HG03457 (cell line): ENCODE measurements around the gene INPP5A.
"Not testable (repeated sequence)": the region's sequence is repeated elsewhere in the genome, so short reads cannot be mapped to it uniquely, and the experiment has no call there.

Source experiments
- ATAC-seq: cut with Tn5 transposase; IDR thresholded peaks from one replicate; pipeline ENCODE4 v1.9.1; 2021; ENCODE audit warnings: moderate number of reproducible peaks; ENCODE audit not compliant: unreplicated experiment

The INPP5A gene

GRCh38 chr10:132700156-132701098 is 162.8 kb downstream of the INPP5A start:
- no peak for ATAC-seq

DNA sequence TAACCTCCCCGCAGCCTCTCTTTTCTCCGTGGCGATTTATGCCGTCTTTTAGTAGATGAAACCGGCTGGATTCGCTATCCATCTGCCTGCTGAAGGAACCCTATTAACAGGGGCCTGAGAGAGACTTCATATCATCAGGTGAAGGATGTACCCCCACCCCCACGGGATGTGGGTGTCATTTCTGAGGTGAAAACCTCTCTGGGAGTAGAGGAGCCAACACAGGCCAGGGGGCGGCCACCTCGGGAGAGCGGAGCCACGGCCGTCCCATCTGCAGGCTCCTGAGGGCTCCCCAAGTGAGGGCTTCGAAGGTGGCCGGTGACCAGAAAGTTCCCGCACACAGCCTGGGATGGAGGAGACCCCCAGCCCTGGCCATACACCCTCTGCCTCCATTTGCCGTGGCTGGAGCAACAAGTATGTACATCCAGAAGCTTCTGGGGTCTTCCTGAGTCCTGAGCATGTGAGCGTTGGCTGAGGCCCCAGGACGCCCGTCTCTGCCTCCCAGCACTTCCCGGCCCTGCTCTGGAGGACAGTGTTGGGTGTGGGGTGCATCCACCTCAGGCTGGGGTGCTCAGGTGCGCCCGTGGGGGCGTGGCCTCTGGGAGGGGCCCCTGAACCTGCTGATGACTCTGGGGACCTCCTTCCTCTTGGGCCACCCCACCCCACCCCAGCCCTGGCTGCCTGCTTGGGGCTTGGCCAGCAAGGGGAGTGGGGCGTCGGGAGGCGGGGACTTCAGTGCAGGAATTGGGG is 163.7 kb downstream of the INPP5A start:
- no peak for ATAC-seq

DNA sequence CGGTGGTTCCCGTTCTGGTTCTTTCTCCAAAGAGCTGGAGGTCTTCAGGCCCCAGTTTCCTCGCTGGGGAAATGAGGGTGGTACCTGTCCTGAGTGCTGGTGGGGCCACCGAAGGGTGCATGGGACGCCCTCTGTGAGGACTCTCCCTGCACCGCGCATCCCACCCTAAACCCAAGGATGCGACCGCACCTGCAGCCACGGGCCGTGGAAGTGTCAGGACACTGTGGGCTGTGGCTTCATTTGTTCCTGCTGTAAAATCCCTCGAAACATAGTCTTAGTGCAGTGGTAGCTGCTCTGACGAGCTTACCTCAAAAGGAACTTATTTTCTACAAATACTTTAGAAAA is 164.2 kb downstream of the INPP5A start:
- ATAC-seq, result no peak

- ATAC-seq, result no peak
These were observed 165.2 kb downstream of the INPP5A start for GRCh38 chr10:132702601-132703418.

GRCh38 chr10:132703419-132704007 is 165.9 kb downstream of the INPP5A start:
- ATAC-seq, result no peak

DNA sequence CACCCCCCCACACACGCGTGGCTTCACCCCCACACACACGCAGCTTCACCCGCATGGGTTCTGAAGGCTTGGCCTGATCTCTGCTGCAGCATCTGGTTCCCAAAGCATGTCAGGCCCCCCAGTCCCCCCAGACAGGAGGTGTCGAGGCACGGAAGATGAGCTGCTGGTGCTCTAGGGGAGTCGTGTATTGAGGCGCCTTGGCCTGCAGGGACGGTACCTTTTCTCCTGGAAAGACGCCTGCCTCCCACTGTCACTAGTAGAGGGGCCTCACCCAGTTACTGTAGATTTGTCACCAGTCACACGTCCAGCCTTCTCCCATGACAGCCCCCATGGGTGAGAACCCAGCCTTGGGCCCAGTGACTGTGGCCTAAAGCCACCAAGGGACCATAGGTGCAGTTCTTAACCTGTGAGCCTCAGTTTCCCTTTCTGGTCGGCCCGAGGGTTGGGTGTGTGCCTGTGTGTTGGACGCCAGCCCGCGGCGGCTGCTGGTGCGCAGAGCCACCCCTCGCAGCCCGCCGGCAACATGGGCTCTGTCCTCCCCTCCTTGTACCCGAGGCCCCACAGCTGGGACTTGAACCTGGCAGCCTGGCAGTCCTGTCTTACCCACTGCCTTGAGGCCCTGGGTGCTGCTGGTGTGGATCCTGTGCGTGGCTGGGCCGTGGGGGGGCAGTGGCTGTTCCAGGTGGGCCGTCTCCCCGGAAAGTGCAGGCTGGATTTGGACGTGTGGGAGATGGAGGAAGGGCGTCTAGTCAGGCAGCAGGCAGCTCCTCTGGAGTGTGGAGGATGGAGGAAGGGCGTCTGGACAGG is 166.6 kb downstream of the INPP5A start:
- ATAC-seq, result no peak

DNA sequence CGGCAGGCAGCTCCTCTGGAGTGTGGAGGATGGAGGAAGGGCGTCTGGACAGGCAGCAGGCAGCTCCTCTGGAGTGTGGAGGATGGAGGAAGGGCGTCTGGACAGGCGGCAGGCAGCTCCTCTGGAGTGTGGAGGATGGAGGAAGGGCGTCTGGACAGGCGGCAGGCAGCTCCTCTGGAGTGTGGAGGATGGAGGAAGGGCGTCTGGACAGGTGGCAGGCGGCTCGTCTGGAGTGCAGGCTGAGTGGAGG is 167.2 kb downstream of the INPP5A start:
- ATAC-seq, result not testable (repeated sequence)

- no peak for ATAC-seq
These were observed 167.6 kb downstream of the INPP5A start for GRCh38 chr10:132705173-132705572.

GRCh38 chr10:132705943-132706342 is 168.4 kb downstream of the INPP5A start:
- no peak for ATAC-seq

DNA sequence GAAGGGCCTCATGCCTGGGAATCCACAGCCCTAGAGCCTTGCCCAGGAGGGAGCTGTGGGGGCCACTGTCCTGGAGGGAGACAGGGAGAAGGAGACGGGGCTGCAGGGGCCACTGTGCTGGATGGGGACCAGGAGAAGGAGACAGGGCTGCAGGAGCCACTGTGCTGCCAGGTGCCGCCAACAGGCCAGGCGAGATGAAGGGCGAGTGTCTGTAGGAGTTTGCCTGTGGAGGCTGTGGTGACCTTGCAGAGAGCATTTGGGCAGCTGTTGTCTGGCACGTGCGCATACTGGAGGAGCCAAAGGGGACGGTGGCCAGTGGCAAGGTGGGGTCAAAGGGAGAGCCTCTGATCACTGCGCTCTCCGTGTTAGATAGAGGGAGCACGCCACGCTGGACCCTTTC is 169.1 kb downstream of the INPP5A start:
- no peak for ATAC-seq

DNA sequence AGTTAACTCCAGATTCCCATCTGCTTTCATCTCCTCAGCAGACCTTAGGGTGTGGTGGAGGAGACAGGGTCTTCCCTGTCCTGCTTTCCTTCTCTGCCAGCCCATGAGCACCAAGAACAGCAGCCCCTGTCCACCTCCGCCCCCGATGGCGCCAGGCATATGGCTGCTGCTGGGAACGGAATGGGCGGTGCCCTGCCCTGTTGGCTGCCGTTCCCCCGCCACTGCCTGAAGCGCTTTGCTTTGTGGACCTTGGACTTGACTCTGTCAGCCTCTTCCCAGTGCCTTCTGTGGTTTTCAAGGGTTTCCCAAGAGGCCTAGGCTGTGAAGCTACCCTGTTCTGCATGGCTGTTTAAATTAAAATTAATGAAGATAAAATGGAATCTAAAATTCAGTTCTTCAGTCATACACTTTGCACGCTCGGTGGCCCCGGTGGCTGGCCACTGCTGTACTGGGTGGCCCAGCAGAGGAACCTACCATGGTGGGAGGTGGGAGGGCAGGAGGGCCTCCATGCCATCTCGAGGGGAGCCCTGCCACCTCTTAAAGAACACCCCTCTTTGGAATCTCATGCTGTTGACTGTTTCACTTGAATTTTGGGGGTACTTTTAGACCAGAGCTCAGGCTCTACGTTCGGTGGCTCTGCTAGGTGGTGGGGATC is 169.7 kb downstream of the INPP5A start:
- ATAC-seq, result no peak

DNA sequence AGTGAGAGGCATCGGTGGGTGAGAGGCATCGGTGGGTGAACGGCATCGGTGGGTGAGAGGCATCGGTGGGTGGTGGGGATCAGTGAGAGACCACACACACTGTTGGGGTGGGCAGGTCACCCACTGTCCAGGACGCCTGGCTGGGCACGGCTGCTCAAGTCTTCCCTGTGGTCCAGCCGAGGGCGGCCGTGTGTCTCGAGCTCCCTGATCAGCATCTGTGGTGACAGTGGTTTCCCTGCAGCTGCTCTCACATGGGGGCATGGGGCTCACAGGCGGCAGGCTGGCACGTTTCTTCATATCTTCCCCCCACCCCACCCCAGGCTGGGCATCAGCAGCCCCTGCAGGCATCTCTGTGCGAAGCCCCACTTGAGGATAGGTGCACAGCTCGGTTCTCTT is 170.2 kb downstream of the INPP5A start:
- no peak for ATAC-seq

DNA sequence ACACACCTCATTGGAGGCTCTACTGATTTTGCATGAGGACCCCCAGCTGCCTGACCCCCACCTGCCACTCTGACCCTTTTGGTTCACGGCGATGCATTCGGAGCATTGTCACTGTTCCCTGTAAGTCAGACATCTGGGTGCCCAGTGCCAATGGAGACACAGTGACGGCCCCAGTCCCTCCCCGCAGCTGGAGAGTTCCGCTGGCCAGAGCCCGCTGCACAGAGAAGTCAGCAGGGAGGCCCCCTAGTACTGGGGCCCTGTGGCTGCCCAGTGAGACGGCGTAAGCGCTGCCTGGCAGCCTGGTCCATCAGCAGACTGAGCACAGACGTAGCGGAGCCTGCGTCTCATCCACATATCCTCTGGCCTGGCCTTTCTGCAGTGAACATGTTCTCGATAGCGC is 170.9 kb downstream of the INPP5A start:
- ATAC-seq, result no peak

DNA sequence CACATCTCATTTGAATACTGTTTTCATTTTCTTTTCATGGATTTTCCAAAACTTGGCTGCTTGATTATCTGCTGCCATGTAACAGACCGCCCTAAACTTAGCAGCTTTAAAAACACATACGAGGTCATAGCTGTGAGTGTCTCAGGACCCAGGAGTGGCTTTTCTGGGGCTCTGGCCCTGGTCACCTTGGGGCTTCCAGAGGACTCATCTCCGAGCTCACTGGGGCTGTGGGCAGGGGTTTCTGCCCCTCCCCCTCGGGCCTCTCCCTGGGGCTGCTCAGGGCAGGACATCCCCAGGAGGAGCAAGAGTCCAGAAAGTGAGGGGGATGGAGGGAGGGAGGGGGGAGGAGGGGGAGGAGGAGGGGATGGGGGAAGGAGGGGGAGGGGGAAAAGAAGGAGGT is 171.3 kb downstream of the INPP5A start:
- ATAC-seq, result no peak

GRCh38 chr10:132709471-132709951 is 171.9 kb downstream of the INPP5A start:
- ATAC-seq, result no peak

DNA sequence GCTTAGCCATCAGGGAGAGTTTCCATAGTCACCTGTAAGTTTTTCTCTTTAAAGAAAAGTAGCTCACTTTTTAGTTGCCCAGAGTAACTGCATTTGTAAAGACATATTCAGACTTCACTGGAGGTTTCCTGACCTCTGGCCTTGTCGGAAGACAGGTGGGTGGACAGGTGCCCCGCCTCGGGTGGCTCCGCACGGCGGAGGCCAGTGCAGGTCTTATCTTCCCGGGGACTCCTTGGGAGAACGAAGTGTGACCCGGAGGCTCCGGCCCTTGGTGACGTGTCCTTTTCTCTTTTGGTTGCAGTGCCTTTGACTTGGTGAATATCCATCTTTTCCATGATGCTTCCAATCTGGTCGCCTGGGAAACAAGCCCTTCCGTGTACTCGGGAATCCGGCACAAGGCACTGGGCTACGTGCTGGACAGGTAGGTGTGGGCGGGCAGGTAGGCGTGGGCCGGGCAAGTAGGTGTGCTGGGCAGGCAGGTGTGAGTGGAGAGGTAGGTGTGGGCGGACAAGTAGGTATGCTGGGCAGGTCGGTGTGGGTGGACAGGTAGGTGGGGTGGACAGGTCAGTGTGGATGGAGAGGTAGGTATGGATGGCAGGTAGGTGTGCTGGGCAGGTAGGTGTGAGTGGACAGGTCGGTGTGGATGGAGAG is 172.6 kb downstream of the INPP5A start:
- ATAC-seq, result no peak

DNA sequence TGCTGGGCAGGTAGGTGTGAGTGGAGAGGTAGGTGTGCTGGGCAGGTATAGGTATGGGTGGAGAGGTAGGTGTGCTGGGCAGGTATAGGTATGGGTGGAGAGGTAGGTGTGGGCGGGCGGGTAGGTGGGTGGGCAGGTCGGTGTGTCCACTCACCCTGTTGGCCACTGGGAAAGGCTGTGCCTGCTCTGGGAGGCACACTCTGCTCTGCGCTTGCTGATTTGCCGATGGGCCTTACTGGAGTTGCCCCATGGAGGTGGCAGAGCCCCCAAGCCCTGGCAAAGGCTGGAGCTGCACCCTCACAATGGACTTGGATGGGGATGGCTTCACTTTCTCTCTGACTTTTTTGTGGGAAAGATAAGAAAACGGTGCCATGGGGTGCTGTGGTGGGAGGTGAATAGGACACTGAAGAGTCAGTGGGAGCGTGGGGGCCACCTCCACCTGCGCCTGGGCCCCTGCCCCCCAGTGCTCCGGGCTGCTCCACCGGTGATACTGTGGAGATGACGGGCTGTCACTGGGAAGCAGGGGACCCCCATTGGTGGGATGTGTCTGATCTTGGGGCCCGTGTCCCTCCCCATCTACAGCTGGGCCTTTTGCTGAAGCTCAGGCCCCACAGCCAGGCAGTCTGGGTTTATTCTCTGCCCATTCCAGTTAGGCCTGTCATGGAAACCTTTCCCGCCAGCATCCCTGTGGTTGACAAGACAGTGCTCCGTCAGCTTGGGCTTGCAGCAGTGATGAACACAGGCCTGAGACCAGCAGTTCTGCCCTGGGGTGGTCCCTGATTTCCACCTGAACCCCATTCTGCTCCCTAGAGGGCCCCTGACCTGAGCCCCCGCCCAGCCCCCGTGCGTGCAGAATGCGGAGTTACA is 173.4 kb downstream of the INPP5A start:
- no peak for ATAC-seq

GRCh38 chr10:132711613-132712121 is 174.1 kb downstream of the INPP5A start:
- ATAC-seq, result no peak
